Stimulated activated CD4-positive, alpha-beta T cell treated with anti-CD3 and anti-CD28 coated beads, Interleukin-12 subunit alpha, Interleukin-12 subunit beta, amount 100 ng/mL, for 4 hours (primary cell): Measurements from ENCODE around the gene IGFN1.

Experiments used
- DNase-seq: peaks from one replicate; pipeline ENCODE4 v3.0.0-alpha.2; 2020

IGFN1 gene

DNA sequence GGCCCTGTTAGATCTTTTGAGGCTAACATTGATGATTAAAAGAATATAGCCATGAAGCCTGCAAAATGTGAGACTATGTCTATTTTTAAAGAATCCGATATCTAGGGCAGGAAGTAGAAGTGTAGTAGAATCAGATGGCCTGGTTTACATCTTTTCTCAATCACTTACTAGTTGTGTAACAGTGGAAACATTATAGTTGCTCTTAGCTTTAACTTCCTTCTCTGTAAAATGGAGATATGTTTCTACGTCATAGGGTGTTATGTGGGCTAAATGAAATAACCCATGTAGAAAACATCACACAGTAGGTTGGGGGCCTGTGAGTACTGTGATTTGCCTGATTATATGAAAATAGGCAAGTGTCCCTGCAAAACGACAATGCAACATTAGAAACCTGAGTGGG lies 4.4 kb upstream of the IGFN1 start:
- no peak for DNase-seq

DNA sequence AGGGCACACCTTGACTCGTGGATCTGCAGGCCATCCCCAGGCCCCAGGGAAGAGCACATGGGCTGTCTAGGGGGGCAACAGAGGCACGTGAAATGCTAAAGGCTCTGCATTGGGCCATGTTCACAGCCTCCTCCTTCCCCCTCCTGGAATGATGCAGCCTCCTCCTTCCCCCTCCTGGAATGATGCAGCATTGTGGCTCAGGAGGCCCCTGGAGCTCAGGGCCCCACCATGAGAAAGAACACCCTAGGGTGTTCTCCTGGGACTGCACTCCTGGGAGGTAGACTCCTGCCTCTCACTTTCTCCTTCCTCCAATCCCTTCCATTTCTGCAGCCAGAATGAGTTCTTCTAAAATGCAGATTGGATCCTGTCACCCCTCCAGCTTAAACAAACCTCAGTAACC lies 1.5 kb upstream of the IGFN1 start:
- no peak for DNase-seq

DNA sequence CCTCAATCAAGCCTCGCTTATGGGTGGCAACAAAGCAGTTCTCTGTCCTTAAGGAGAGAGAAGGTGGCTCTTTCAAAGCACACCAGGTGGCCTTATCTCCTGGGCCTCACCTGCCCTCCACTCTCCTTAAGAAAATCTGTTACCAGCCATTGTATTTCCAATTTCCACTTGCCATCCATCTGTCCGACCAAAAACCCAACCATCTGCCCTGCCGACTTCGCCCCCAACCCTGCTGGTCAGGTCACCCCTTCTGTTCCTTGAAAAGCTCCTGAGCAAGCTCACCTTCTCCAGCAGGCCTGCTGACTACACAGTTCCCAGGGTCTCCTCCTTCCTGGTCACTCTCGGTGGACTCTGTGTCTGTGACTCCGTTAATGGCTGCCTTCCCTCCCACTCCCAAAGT lies 619 bp upstream of the IGFN1 start:
- DNase-seq: no peak

DNA sequence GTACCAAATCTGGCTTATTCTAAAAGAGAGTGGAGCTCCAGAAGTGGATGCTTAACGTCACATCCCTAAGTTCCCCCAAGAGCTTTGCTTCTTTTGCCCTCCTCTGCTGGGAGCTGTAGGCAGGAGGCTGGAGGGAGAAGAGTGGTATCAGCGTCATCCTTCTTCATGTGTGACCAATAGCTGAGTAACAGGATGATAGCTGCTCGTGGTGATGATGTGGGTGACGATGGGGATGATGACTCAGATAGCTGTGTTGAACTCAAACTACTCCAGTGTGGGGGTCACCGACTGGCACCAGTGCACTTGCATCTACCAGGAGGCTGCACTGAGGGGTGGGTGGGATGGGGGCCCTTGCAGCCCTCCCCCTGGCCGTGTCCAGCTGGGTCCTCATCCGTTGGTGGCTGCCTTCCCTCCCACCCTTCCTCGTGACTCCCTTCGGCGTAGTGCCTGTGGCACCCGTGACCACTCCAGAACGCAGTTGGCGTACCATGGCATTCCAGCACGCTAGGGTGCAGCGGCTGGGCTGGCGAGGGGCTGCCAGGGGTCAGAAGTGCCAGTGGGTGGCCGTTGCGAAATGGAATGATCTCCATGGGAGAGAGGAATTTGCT lies 1.1 kb downstream of the IGFN1 start:
- peak; percentile 10 for DNase-seq

DNA sequence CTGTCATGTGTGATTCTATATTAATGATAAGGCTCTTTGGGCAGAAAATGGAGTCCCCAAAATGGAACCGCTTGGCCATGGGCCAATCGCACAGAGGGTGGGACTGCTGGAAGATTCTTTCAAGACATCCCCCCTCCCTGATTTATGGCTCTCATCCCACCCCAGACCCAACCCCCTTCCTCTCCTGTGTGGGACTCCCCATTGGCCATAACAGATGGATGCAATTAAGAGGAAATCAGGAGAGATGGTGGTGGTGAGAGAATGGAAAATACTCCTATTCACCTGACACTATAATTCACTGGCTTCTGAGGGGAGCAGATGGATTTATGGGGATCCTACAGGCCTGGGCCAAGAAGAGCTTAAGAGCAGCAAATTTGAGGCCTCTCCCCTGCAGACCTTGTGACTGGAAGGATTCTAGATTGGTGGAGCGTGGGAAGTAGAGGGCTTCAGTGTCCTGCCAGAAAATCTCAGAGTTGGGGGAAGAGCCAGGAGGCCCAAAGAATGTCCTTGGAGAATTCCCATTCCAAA lies 1.7 kb downstream of the IGFN1 start:
- DNase-seq: no peak

DNA sequence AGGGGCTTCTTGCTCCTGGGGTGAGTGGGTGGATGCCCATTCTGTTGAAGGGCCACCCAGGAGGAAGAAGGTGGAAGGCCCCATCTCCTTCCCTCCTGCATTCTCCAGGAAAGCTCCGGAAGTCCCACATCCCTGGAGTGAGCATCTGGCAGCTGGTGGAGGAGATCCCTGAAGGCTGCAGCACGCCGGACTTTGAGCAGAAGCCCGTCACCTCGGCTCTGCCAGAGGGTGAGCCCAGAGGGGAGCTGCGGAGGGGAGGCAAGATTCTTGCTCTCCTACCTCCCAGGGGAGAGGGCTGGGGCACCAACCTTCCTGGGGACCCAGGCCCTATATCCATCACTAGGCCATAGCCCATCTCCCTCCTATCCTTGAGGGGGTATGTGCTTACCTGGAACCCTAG lies 3.4 kb downstream of the IGFN1 start:
- no peak for DNase-seq

DNA sequence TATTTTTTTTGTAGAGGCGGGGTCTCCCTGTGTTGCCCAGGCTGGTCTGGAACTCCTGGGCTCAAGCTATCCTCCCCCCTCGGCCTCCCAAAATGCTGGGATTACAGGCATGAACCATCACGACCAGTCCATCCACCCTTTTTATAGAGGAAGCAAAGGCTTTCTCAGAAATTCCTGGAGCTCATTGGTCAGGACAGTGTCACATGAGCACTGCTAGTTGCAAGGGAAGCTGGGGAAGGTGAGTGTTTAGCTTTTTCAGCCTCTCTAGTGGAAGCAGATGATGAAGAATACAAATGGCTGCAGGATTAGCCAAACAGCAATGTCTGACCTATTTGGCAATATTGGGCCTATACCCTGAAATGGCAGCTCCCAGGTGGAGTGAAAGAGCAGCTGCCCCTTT lies 8.0 kb downstream of the IGFN1 start:
- no peak for DNase-seq

DNA sequence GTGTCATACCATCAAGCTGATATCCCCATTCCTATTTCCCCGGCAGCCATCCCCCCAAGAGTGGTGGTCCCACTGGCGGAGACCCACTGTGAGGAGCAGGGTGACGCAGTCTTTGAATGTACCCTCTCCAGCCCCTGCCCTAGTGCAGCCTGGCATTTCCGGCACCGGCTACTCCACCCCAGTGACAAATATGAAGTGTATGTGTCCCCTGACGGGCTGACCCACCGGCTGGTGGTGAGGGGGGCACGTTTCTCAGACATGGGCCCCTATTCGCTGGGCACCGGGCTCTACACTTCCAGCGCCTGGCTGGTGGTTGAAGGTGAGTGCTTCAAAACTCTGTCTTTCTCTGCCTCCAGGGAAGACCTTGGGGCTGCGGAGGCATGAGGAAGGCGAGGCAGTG lies 14.4 kb downstream of the IGFN1 start:
- DNase-seq: no peak

DNA sequence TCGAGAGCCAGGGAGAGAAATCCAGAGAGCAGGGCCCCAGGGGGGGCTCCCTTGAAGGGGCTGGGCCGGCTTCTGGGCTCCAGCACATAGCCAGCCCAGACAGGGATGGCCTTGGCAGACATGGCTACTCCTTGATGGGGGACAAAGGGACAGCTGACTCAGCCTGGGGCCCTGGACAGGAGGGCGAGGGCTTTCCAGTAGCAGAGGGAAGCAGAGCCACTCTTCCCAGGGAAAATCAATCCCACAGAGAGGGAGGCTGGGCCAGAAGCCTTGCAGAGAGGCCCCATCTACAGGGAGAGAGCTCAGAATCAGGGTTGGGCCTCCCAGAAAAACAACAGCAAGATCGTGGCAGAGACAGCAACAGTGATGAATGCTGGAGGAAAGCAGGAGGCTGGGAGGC lies 15.6 kb downstream of the IGFN1 start:
- DNase-seq: no peak

DNA sequence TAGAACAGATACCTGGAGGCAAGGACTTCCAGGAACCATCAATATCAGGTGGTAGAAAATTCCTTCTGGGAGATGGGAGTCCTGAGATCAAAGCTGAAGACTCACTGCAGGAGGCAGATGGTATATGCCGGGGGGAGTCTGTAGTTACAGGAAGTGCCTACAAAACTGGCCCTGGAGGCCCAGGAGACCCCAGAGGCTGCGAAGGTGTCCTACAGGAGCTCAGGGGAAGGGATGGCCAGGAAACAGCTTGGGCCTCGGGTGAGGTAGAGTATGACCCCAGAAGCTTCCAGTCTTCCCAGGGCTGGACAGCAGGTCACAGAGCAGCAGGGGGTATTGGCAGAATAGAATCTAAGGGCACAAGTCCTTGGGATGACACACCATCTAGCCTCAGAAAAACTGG lies 16.4 kb downstream of the IGFN1 start:
- DNase-seq: no peak

DNA sequence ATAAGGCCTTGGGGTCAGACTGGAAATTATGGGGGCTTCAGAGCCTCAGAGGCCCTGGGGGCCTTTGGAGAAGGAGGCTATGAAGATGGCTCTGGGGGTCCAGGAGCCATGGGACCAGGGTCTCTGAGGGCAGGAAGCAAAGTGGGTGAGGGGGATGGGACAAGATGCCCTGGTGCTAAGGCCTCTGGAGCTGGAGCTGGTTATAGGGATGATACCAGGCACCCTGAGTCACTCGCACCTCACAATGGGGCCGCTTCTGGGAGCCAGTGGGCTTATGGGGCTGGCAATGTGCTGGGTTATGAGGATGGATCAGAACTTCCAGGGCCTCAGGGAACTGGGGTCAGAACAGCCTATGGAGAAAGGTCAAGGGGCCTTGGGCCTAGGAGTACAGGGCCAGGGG lies 17.6 kb downstream of the IGFN1 start:
- DNase-seq: no peak

DNA sequence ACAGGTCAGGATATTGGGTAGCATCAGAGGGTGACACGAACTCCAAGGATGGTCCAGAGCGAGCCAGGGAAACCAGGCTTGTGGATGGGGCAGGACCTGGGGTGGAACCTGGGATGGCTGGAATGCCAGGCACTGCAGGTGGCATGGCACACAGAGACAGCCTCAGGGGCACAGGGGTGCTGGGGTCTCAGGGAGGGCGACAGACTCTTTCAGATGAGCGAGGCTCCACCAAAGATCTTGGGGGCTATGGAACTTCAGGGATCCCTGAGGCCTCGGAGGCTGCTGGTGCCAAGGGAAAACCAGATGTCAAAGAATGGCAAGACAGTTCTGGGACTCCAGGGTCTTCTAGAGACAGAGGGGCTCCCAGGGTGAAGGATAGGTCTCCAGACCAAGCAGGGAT lies 21.4 kb downstream of the IGFN1 start:
- DNase-seq: no peak

DNA sequence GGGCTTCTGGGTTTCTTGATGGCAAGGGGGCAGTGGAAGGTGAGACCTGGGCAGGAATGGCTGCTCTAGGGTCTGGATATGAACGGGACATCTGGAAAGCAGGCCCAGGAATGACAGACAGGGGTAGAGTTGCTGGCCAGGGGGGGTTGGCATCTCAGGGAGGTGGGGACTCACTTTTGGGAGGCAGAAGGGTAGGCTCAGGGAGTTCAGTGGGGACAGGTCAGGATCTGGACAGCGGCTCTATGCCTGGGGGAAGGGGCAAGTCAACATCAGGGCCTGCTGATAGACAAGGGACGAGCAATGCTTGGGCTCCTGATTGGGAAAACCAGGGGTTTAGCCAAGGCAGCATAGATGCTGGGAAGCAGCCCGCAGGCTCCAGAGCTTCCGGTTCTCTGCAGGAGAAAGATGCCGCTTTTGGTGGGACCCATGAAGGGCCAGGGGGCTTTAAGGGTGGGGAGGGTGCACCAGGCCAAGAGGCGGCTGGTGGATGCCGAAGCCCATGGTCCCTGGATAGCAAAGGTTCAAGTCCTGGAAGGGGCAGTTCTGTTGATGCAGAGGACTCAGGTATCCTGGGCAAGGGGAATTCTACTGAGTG lies 21.9 kb downstream of the IGFN1 start:
- DNase-seq: no peak

DNA sequence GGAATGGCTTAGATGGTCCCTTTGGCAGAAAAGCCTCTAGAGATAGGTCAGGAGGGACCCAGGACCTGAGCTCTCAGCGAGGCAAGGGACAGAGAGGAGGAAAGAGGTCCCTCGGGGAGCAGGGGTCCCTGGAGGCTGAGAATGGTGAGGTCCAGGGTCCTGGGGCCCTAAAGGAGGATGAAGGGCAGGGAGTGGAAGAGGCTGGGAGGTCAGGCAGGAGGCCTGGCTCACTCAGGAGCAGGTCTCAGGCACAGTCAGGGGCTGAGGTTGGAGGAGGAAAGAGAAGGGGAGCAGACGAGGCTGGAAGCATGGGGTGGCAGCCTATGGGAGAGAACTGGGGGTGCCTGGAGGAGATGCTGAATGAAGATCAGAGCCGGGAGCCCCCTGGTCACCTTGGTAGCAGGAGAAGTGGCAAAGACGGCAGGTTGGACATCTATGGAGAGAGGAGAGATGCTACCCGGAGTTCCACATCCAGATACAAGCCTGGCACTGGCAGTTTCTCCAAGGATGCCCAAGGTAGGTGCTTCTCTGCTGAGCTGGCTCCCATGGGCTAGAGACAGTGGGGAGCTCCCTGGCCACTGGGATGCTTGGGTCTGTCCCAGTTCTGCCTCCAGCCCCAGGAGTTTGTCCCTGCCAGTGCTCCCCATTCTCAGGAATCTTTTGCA lies 22.6 kb downstream of the IGFN1 start:
- no peak for DNase-seq

DNA sequence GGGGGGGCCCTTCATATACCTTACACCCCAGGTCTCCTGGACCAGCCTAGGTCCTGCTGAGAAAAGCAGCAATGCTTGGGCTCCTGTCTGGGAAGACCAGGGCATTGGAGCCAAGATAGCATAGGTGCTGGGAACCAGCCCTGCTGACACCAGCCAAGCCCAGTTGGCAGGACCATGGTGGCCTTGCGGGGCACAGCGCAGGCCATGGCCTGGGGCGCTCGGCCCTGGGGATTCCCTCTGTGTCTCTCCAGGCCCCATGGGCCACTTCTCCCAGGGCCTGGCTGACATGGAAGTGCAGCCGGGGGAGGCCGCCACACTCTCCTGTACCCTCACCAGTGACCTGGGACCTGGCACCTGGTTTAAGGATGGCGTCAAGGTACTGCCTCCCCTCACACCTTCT lies 23.3 kb downstream of the IGFN1 start:
- no peak for DNase-seq

DNA sequence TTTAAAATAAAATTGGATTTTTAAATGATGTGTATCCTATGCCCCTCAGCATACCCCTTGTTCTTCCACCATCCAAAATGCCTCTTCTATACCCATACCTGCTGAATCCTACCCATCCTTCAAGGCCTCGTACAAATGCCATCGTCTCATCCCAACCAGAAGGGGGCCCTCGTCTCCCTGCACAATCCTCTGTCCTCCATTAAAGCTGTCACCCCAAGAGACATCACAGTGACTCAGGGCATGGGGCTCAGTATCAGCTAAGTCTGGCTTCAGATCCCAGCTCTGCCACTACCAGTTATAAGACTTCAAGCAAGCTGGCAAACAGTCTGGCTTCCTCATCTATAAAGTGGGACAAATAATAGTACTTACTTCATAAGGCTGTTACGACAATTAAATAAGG lies 23.8 kb downstream of the IGFN1 start:
- no peak for DNase-seq

DNA sequence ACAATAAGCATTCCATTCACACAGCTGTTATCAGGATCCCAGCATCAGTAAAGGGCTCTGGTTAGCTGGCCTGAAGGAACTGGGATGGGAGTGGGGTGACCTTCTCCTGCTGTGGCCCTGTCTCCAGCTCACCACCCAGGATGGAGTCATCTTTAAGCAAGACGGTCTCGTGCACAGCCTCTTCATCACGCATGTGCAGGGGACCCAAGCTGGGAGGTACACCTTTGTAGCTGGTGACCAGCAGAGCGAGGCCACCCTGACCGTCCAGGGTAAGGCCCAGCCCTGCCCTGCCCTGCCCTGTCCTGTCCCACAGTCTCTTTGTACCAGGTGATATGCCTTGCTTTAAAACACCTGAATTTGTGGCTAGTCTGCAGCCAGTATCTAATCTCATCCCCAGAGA lies 24.3 kb downstream of the IGFN1 start:
- DNase-seq: no peak

DNA sequence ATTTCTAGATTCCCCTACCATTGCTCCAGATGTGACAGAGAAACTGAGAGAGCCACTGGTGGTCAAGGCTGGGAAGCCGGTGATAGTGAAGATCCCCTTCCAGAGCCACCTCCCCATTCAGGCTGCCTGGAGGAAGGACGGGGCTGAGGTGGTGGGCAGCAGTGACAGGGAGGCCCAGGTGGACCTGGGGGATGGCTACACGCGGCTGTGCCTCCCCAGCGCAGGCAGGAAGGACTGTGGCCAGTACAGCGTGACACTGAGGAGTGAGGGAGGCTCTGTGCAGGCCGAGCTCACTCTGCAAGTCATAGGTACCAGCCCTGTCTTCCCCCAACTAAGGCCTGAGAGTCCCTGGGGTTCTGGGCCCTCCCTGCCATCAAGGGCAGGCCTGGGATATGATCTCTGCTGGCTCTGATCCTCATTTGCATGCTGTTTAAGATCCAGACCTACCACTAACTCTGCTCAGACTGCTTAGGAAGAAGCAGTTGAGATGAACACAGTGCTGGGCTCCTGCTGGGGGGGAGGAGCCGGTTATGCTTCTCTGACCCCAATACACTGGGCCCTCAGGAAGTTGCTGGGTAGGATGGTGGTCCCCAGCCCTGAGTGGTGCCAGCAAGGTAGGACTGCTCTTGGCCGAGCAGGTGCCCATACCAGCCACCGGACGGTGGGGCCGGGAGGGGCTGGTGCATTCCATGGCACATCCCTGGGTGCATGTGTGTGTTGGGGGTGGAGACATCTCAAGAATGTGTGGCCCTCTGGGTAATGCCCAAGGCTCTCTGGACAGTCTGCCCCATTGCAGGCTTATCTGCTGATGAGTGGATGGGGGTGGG lies 25.1 kb downstream of the IGFN1 start:
- no peak for DNase-seq

DNA sequence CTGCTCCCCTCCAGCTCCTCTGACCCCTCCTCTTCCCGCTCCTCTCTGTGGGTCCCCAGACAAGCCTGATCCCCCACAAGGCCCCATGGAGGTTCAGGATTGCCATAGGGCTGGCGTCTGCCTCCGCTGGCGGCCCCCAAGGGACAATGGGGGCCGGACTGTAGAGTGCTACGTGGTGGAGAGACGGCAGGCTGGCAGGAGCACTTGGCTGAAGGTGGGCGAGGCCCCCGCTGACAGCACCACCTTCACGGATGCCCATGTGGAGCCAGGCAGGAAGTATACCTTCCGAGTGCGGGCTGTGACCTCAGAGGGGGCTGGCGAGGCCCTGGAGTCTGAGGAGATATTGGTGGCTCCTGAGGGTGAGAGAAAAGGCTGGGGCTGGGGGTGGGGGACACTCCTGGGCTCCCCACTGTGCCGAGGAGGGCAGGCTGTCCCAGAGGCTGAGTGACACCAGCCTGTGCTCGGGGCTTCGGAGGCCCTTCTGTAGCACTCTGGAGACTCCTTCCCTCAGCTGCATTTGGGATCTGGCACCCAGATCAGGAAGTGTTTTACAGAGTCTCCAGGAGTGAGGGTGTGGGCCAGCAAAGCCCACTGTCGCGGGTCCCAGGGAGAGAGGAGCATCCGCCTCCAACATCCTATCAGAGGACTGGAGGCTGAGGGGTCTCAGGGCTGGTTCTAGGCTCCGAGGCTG lies 25.9 kb downstream of the IGFN1 start:
- DNase-seq: no peak

DNA sequence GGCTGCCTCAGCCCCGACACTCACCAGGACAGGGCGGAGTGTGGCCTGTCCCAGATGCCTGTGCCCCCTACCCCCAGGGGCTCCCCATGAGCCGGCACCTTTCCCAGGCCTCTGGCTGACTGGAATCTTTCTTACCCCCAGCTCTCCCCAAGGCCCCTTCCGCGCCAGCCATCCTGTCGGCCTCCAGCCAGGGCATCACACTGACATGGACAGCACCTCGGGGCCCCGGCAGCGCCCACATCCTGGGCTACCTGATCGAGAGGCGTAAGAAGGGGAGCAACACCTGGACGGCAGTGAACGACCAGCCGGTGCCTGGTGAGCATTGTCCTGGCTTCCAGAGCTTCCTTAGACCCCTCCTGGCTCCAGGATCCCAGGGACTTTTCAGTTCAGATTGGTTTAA lies 26.5 kb downstream of the IGFN1 start:
- no peak for DNase-seq

DNA sequence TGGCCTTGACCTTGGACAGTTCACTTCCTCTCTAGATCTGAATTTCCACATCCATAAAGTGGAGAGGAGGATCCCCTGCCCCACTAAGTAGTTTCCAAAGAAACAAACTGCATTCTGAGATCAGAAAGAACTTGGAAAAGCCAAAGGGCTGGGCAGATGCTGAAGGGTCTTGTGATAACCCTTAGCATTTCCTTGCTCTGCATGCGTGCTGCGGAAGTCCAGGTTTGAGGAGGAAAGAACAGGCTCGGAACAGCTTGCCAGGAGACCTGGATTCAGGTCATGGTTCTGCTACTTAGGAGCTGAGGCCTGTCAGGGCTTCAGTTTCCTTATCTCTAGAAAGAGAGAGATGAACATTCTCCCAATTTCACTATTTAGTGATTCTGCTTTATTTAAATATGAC lies 27.2 kb downstream of the IGFN1 start:
- no peak for DNase-seq

DNA sequence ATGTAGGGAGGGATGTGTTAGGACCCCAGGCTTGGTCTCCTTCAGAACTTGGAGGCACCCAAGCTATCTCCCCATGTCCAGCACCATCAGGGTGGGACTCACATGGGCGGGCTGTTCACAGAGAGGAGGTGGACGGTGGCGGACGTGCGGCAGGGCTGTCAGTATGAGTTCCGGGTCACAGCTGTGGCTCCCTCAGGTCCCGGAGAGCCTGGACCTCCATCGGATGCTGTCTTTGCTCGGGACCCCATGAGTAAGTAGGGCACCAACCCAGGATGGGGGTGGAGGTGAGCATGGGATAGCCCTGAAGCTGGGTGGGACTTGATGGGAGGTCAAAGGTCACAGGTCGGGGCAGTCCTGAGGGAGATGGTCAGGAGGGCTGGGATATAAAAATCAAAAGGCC lies 27.8 kb downstream of the IGFN1 start:
- DNase-seq: no peak
